Measurements from ENCODE around the gene ZNF324B. TPM values are rescaled to one million over a fixed set of nuclear protein-coding genes. Genes with fewer than 3 reads are reported as not detected.
A peak's percentile ranks its signal among the peaks of the same experiment; 100 is the strongest.

ZNF324B gene
- total and polyA plus RNA-seq, 10 of the 15 experiments (the other 5 are each of a cell fraction or from before 2014, with no cell fraction given) = 0.11 to 12.8 (median 4.0) TPM

DNA sequence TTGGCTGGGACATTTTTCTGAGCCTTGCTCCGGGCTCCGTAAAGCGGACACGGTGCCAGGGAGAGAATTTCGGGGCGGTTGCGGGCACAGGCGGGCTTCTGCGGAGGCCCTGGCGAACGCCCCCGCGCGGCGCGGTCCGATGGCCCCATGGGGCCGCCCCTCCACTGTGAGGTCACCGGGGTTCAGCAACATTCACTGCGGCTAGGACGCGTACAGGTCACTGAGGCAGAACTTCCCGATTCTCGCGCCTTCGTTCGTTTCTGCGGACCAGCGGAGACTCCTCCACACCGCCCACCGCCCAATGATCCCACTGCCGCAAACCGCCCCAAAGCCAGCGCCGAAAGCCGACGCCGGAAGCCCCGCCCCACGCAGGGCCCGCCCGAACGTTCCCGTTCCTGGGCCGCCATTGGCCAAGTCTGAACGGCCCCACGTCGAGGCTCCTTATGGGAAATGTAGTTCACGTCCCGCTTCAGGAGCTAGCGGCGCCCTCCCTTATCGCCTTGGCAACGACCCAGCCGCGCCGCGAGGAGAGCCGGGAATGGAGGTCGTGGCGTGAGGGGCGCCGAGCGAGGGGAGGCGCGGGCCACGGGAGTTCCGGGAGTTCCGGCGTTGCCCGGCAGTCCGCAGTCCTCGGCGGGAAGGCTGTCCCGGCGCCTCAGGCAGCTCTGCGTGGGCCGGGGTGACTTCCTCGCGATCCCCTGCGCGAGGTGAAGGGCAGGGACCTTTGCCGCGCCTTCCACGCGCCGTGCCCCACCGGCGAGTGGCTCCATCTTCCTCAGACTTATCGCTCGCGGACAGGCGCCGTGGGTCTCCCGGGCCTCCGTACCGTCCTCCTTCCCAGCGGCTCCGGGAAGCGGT, 43.0 kb upstream of the ZNF324B start, which contains the start of gene ZNF584 (continued):
- peak; percentile 47 to 97 for TF ChIP-seq EGR1 (IDR thresholded peaks at IDR 0.05; ENCODE audit: borderline replicate concordance in 1 of 2, low read depth in 2 of 2, low read length in 2 of 2)
- no peak for TF ChIP-seq TCF7 (IDR thresholded peaks at IDR 0.05; ENCODE audit: borderline replicate concordance)
- peak; percentile 46 to 66; a peak in 3 of 4 replicates for TF ChIP-seq IKZF2 (IDR thresholded peaks at IDR 0.05)
- peak; percentile 36; the same call in 1 of the 2 replicates for TF ChIP-seq NFYB (IDR thresholded peaks at IDR 0.05; ENCODE audit: insufficient read depth, low read depth, low read length)
- TF ChIP-seq MEF2B (IDR thresholded peaks at IDR 0.05; ENCODE audit: partially characterized antibody, poor library complexity, severe bottlenecking) = peak; percentile 89
- TF ChIP-seq SUZ12 (IDR thresholded peaks at IDR 0.05; ENCODE audit: unreplicated experiment) = no peak
- peak; percentile 68 for TF ChIP-seq ATF7 (IDR thresholded peaks at IDR 0.05; ENCODE audit: low read depth)
- TF ChIP-seq SRF (IDR thresholded peaks at IDR 0.05; ENCODE audit: low read depth in 2 of 2, low read length in 2 of 2) = no peak
- TF ChIP-seq, protein P1, sequence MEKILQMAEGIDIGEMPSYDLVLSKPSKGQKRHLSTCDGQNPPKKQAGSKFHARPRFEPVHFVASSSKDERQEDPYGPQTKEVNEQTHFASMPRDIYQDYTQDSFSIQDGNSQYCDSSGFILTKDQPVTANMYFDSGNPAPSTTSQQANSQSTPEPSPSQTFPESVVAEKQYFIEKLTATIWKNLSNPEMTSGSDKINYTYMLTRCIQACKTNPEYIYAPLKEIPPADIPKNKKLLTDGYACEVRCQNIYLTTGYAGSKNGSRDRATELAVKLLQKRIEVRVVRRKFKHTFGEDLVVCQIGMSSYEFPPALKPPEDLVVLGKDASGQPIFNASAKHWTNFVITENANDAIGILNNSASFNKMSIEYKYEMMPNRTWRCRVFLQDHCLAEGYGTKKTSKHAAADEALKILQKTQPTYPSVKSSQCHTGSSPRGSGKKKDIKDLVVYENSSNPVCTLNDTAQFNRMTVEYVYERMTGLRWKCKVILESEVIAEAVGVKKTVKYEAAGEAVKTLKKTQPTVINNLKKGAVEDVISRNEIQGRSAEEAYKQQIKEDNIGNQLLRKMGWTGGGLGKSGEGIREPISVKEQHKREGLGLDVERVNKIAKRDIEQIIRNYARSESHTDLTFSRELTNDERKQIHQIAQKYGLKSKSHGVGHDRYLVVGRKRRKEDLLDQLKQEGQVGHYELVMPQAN (conservative IDR thresholded peaks at IDR 0.05) = peak; percentile 77
- no peak for TF ChIP-seq BCL11A (IDR thresholded peaks at IDR 0.05; ENCODE audit: low read depth, low read length)
